GM11168 (cell line): ENCODE results near the gene GRM3.

Experiments used
- in situ Hi-C: fragments of 300-500 bp; cut with MboI; formaldehyde crosslinking; loops from one replicate; pipeline ENCODE4 v1.12.0; 2022; ENCODE audit warnings: low sequenced_read_pairs; ENCODE audit not compliant: unreplicated experiment

Gene GRM3

GRCh38 chr7:86867163-86867762 lies 223.6 kb downstream of the GRM3 start:
- in situ Hi-C loops = no loop called here

GRCh38 chr7:86876146-86876545 lies 232.4 kb downstream of the GRM3 start:
- in situ Hi-C loops = no loop called here

- in situ Hi-C loops = no loop called here
These were observed 240.4 kb downstream of the GRM3 start for GRCh38 chr7:86884152-86884551.

GRCh38 chr7:86889501-86889900 lies 245.8 kb downstream of the GRM3 start:
- in situ Hi-C loops = no loop called here

GRCh38 chr7:86898171-86898570 lies 254.5 kb downstream of the GRM3 start:
- in situ Hi-C loops = no loop called here

- in situ Hi-C loops = loop anchor here (10.0 kb wide), 1 partner anchor 1016 kb away; no protein-coding TSS in a partner anchor
These were observed 257.2 kb downstream of the GRM3 start for GRCh38 chr7:86900886-86901285.

- in situ Hi-C loops = loop anchor here (10.0 kb wide), 1 partner anchor 1020 kb away; no protein-coding TSS in a partner anchor
These were observed 261.5 kb downstream of the GRM3 start for GRCh38 chr7:86904949-86905834.

GRCh38 chr7:86908948-86909347 lies 265.2 kb downstream of the GRM3 start:
- in situ Hi-C loops = loop anchor here (10.0 kb wide), 1 partner anchor 1024 kb away; no protein-coding TSS in a partner anchor

GRCh38 chr7:86911659-86912058 lies 267.9 kb downstream of the GRM3 start:
- in situ Hi-C loops = no loop called here

- in situ Hi-C loops = no loop called here
These were observed 270.0 kb downstream of the GRM3 start for GRCh38 chr7:86913709-86914108.
